Astrocyte (in vitro differentiated cells and primary cell): Measurements from ENCODE around the gene SYT17. TPM values are rescaled to one million over a fixed set of nuclear protein-coding genes. Genes with fewer than 3 reads are reported as not detected.

Experiments used
- DNase-seq: peaks from one replicate; pipeline ENCODE4 v3.0.0-alpha.2; 2010; ENCODE audit warnings: low read depth
- FAIRE-seq: peaks from 2 replicates; lab custom pipeline; 2011; peaks lifted over from hg19 to GRCh38; lab: Jason Lieb, UNC
- H2AFZ ChIP-seq: 2 replicates; pipeline ENCODE4 v1.6.0; 2012; ENCODE audit warnings: low read depth, low read length, inconsistent platforms
- H3K27ac ChIP-seq: 2 replicates; pipeline ENCODE4 v1.5.1; 2011; ENCODE audit warnings: low read depth, low read length, inconsistent platforms
- H3K27me3 ChIP-seq: 2 replicates; pipeline ENCODE4 v1.6.0; 2011; ENCODE audit warnings: low read length, inconsistent platforms; ENCODE audit not compliant: insufficient read depth
- H3K36me3 ChIP-seq: 2 replicates; pipeline ENCODE4 v1.5.1; 2011; ENCODE audit warnings: low read length, inconsistent platforms; ENCODE audit not compliant: insufficient read depth
- H3K4me1 ChIP-seq: 2 replicates; pipeline ENCODE4 v1.5.1; 2011; ENCODE audit warnings: low read length, inconsistent platforms; ENCODE audit not compliant: insufficient read depth
- H3K4me2 ChIP-seq: 2 replicates; pipeline ENCODE4 v1.6.0; 2012; ENCODE audit warnings: low read length, inconsistent platforms
- H3K4me3 ChIP-seq: 2 replicates; pipeline ENCODE4 v1.5.1; 2011; ENCODE audit warnings: low read depth, mild to moderate bottlenecking, low read length, inconsistent platforms; ENCODE audit not compliant: insufficient read depth
- H3K79me2 ChIP-seq: 2 replicates; pipeline ENCODE4 v1.6.0; 2012; ENCODE audit warnings: mild to moderate bottlenecking, low read length, inconsistent platforms; ENCODE audit not compliant: insufficient read depth
- H3K9ac ChIP-seq: 2 replicates; pipeline ENCODE4 v1.6.0; 2012; ENCODE audit warnings: mild to moderate bottlenecking, low read length, inconsistent platforms
- H3K9me3 ChIP-seq: 2 replicates; pipeline ENCODE4 v1.5.1; 2012; ENCODE audit warnings: low read depth, mild to moderate bottlenecking, low read length, inconsistent platforms; ENCODE audit not compliant: insufficient read depth
- H4K20me1 ChIP-seq: 2 replicates; pipeline ENCODE4 v1.6.0; 2012; ENCODE audit warnings: low read length, inconsistent platforms; ENCODE audit not compliant: insufficient read depth
- H3K27ac Mint-ChIP-seq: one replicate; pipeline ENCODE4 v1.8.0; 2021; ENCODE audit warnings: mild to moderate bottlenecking, mixed read lengths; ENCODE audit not compliant: unreplicated experiment
- H3K27me3 Mint-ChIP-seq: one replicate; pipeline ENCODE4 v1.8.0; 2021; ENCODE audit warnings: low read depth, mixed read lengths; ENCODE audit not compliant: unreplicated experiment
- H3K36me3 Mint-ChIP-seq: one replicate; pipeline ENCODE4 v1.8.0; 2021; ENCODE audit warnings: low read depth, mixed read lengths; ENCODE audit not compliant: unreplicated experiment
- H3K4me1 Mint-ChIP-seq: one replicate; pipeline ENCODE4 v1.8.0; 2021; ENCODE audit warnings: low read depth, mixed read lengths; ENCODE audit not compliant: unreplicated experiment
- H3K4me3 Mint-ChIP-seq: one replicate; pipeline ENCODE4 v1.8.0; 2021; ENCODE audit warnings: mild to moderate bottlenecking, moderate library complexity, mixed read lengths; ENCODE audit not compliant: unreplicated experiment
- H3K9me3 Mint-ChIP-seq: one replicate; pipeline ENCODE4 v1.8.0; 2021; ENCODE audit warnings: mild to moderate bottlenecking, mixed read lengths; ENCODE audit not compliant: unreplicated experiment
- EZH2 ChIP-seq: IDR thresholded peaks from 2 replicates; pipeline ENCODE4 v1.6.1; 2012; ENCODE audit warnings: mild to moderate bottlenecking, low read length, inconsistent platforms; ENCODE audit not compliant: insufficient read depth
- total RNA-seq: library from RNA; stranded (reverse); gene quantifications from 2 replicates; pipeline ENCODE4 v1.2.1, GENCODE V29; 2021
- TF ChIP-seq, protein P1 (sequence below): IDR thresholded peaks from 2 replicates; pipeline ENCODE4 v1.5.1; 2011; ENCODE audit warnings: low read depth, mild to moderate bottlenecking, inconsistent platforms, low read length, moderate library complexity; ENCODE audit not compliant: insufficient read depth

Gene SYT17
- total RNA-seq, 1 donor from 2014 or later, result 4.8 TPM

DNA sequence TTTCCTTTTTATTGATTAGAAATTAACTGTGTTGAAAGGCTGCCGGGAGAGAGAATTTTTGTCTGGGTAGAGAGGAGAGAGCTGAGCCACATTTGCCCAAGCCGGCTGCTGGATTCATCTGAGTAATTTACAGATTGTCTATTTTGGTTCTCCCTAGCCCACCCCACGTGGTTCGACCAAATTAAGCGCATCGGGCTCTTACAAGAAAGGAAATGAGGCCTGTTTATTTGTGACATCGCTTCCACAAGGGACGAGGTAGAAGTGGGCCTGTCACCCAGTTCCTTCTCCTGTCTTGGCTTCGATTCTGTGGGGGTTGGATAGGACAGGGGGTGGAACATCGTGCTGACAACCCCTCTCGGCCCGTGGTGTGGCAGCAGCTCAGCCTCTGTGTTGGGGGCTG, 42.9 kb downstream of the SYT17 start:
- no peaks in the 10 kb centered on the region for H3K36me3 ChIP-seq

DNA sequence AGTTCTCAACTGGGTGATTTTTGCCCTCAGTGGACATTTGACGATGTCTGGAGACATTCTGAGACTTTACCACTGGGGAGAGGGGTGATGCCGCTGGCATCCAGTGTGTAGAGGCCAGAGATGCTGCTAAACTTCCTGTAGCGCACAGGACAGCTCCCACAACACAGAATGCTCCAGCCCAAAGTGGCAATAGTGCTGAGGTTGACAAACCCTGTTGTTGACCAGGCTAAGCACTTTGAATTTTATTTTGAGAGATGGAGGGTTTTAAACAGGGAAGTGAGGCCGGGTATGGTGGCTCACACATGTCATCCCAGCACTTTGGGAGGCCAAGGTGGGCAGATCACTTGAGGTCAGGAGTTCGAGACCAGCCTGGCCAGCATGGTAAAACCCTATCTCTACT, 44.0 kb downstream of the SYT17 start:
- H3K27ac Mint-ChIP-seq, result no peak overlapping the region
- H3K4me1 Mint-ChIP-seq, result no peaks in the 10 kb centered on the region
- H3K79me2 ChIP-seq, result no peaks in the 10 kb centered on the region
- H4K20me1 ChIP-seq, result no peaks in the 10 kb centered on the region
- H3K27ac ChIP-seq, result no peak overlapping the region
- H3K27me3 Mint-ChIP-seq, result no peaks in the 10 kb centered on the region
- no peaks in the 10 kb centered on the region for H3K9me3 ChIP-seq
- no peak overlapping the region for H3K9ac ChIP-seq
- no peaks in the 10 kb centered on the region for H3K36me3 ChIP-seq
- no peak for DNase-seq
- no peak overlapping the region for H3K4me3 Mint-ChIP-seq
- FAIRE-seq, result no peak
- H2AFZ ChIP-seq, result no peak overlapping the region
- H3K4me2 ChIP-seq, result no peak overlapping the region
- no peak for TF ChIP-seq EZH2
- TF ChIP-seq, protein P1, sequence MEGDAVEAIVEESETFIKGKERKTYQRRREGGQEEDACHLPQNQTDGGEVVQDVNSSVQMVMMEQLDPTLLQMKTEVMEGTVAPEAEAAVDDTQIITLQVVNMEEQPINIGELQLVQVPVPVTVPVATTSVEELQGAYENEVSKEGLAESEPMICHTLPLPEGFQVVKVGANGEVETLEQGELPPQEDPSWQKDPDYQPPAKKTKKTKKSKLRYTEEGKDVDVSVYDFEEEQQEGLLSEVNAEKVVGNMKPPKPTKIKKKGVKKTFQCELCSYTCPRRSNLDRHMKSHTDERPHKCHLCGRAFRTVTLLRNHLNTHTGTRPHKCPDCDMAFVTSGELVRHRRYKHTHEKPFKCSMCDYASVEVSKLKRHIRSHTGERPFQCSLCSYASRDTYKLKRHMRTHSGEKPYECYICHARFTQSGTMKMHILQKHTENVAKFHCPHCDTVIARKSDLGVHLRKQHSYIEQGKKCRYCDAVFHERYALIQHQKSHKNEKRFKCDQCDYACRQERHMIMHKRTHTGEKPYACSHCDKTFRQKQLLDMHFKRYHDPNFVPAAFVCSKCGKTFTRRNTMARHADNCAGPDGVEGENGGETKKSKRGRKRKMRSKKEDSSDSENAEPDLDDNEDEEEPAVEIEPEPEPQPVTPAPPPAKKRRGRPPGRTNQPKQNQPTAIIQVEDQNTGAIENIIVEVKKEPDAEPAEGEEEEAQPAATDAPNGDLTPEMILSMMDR, result no peak
- H3K4me3 ChIP-seq, result no peak overlapping the region
- peaks cover 9% of the 10 kb centered on the region for H3K36me3 Mint-ChIP-seq
- H3K9me3 Mint-ChIP-seq, result peaks cover 20% of the 10 kb centered on the region
- H3K4me1 ChIP-seq, result no peaks in the 10 kb centered on the region
- H3K27me3 ChIP-seq, result no peaks in the 10 kb centered on the region

More for the DNA sequence above, 42.9 kb downstream of the SYT17 start:
- Mint-ChIP-seq H3K4me3 (no peak overlapping the region), H3K4me1 (no peaks in the 10 kb centered on the region), H3K36me3 (peaks cover 14% of the 10 kb centered on the region), H3K27ac (no peak overlapping the region), H3K27me3 (no peaks in the 10 kb centered on the region), H3K9me3 (peaks cover 16% of the 10 kb centered on the region)
- Histone ChIP-seq H3K9ac (no peak overlapping the region), H3K4me2 (no peak overlapping the region), H2AFZ (no peak overlapping the region), H3K4me3 (no peak overlapping the region), H3K4me1 (no peaks in the 10 kb centered on the region), H3K79me2 (no peaks in the 10 kb centered on the region), H4K20me1 (no peaks in the 10 kb centered on the region), H3K27ac (no peak overlapping the region), H3K9me3 (no peaks in the 10 kb centered on the region), H3K27me3 (no peaks in the 10 kb centered on the region)
- TF ChIP-seq, protein P1, result no peak
- no peak for TF ChIP-seq EZH2
- DNase-seq (no peak), FAIRE-seq (no peak)

DNA sequence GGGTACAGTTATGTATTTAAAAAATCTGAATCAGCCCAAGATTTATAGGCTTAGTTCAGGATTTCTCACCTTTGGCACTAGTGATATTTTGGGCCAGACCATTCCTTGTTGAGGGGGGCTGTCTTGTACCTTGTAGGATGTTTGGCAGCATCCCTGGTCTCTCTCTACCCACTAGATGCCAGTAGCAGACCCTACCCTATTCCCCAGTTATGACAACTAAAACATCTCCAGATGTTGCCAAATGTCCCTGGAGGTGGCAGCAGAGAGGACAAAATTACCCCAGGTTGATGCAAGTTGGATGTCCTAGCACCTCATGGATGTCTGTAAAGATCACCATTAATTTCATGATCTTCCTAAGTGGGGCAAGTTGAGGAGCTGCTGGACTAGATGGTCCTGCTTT, 45.8 kb downstream of the SYT17 start:
- FAIRE-seq, result no peak
- H3K27ac ChIP-seq, result no peak overlapping the region
- H3K36me3 ChIP-seq, result no peaks in the 10 kb centered on the region
- Mint-ChIP-seq H3K9me3 (peaks cover 20% of the 10 kb centered on the region), H3K36me3 (peaks cover 9% of the 10 kb centered on the region), H3K27ac (no peak overlapping the region), H3K4me1 (no peaks in the 10 kb centered on the region), H3K27me3 (no peaks in the 10 kb centered on the region), H3K4me3 (no peak overlapping the region)
- no peaks in the 10 kb centered on the region for H3K27me3 ChIP-seq
- no peak overlapping the region for H3K9ac ChIP-seq
- DNase-seq, result no peak
- no peaks in the 10 kb centered on the region for H3K79me2 ChIP-seq
- H3K4me2 ChIP-seq, result no peak overlapping the region
- no peaks in the 10 kb centered on the region for H3K4me1 ChIP-seq
- H4K20me1 ChIP-seq, result no peaks in the 10 kb centered on the region
- no peaks in the 10 kb centered on the region for H3K9me3 ChIP-seq
- no peak overlapping the region for H3K4me3 ChIP-seq
- H2AFZ ChIP-seq, result no peak overlapping the region
- TF ChIP-seq, protein P1, result no peak
